Medulla oblongata (tissue), 1 donor: ENCODE measurements around the gene CXCL14.
A peak's percentile ranks its signal among the peaks of the same experiment; 100 is the strongest.

Source experiments
- DNase-seq: peaks from one replicate; pipeline ENCODE4 v3.0.0-alpha.2; 2015; ENCODE audit errors: extremely low spot score

The CXCL14 gene

GRCh38 chr5:135568246-135568645, 10.5 kb downstream of the CXCL14 start:
- peak; percentile 59 for DNase-seq

- DNase-seq = no peak
These were observed 11.1 kb downstream of the CXCL14 start for GRCh38 chr5:135567661-135568060.

GRCh38 chr5:135566422-135567400, 12.1 kb downstream of the CXCL14 start:
- DNase-seq = no peak

GRCh38 chr5:135565725-135566421, 12.9 kb downstream of the CXCL14 start:
- peak; percentile 67 for DNase-seq

GRCh38 chr5:135565266-135565665, 13.5 kb downstream of the CXCL14 start:
- no peak for DNase-seq

- no peak for DNase-seq
These were observed 14.5 kb downstream of the CXCL14 start for GRCh38 chr5:135564331-135564730.

GRCh38 chr5:135561266-135561665, 17.5 kb downstream of the CXCL14 start:
- DNase-seq = no peak

GRCh38 chr5:135560858-135561257, 17.9 kb downstream of the CXCL14 start:
- DNase-seq = peak; percentile 90

- no peak for DNase-seq
These were observed 19.4 kb downstream of the CXCL14 start for GRCh38 chr5:135559354-135559753.

GRCh38 chr5:135557076-135557838, 21.5 kb downstream of the CXCL14 start:
- DNase-seq = peak; percentile 69

GRCh38 chr5:135556620-135557019, 22.2 kb downstream of the CXCL14 start:
- DNase-seq = no peak

- no peak for DNase-seq
These were observed 23.3 kb downstream of the CXCL14 start for GRCh38 chr5:135555530-135555929.

GRCh38 chr5:135553688-135554462, 24.9 kb downstream of the CXCL14 start:
- peak; percentile 33 for DNase-seq

GRCh38 chr5:135551593-135552447, 27.0 kb downstream of the CXCL14 start:
- DNase-seq = peak; percentile 85

- DNase-seq = no peak
These were observed 29.4 kb downstream of the CXCL14 start for GRCh38 chr5:135549413-135549812.

- DNase-seq = no peak
These were observed 31.1 kb downstream of the CXCL14 start for GRCh38 chr5:135547590-135548254.

- DNase-seq = no peak
These were observed 31.9 kb downstream of the CXCL14 start for GRCh38 chr5:135546912-135547311.

GRCh38 chr5:135546101-135546500, 32.7 kb downstream of the CXCL14 start:
- DNase-seq = no peak

- DNase-seq = no peak
These were observed 33.7 kb downstream of the CXCL14 start for GRCh38 chr5:135545099-135545498.
